Esophagus mucosa (tissue), 1 donor: ENCODE data around the gene SERTAD3. TPM values are rescaled to one million over a fixed set of nuclear protein-coding genes. Genes with fewer than 3 reads are reported as not detected.
"Not testable (repeated sequence)": the region's sequence is repeated elsewhere in the genome, so short reads cannot be mapped to it uniquely, and the experiment has no call there.

ENCODE experiments used
- ATAC-seq: fragments of 200-7000 bp; cut with Tn5 transposase; one replicate; pipeline ENCODE4 v1.9.1; 2020
- total RNA-seq: library from RNA; stranded (reverse); gene quantifications from one replicate; pipeline ENCODE4 v1.2.4, GENCODE V29; 2023
- donor health status: DM: yes; HTN: yes; CAD: no.

The SERTAD3 gene, protein sequence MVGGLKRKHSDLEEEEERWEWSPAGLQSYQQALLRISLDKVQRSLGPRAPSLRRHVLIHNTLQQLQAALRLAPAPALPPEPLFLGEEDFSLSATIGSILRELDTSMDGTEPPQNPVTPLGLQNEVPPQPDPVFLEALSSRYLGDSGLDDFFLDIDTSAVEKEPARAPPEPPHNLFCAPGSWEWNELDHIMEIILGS
- 20.7 TPM for total RNA-seq

DNA sequence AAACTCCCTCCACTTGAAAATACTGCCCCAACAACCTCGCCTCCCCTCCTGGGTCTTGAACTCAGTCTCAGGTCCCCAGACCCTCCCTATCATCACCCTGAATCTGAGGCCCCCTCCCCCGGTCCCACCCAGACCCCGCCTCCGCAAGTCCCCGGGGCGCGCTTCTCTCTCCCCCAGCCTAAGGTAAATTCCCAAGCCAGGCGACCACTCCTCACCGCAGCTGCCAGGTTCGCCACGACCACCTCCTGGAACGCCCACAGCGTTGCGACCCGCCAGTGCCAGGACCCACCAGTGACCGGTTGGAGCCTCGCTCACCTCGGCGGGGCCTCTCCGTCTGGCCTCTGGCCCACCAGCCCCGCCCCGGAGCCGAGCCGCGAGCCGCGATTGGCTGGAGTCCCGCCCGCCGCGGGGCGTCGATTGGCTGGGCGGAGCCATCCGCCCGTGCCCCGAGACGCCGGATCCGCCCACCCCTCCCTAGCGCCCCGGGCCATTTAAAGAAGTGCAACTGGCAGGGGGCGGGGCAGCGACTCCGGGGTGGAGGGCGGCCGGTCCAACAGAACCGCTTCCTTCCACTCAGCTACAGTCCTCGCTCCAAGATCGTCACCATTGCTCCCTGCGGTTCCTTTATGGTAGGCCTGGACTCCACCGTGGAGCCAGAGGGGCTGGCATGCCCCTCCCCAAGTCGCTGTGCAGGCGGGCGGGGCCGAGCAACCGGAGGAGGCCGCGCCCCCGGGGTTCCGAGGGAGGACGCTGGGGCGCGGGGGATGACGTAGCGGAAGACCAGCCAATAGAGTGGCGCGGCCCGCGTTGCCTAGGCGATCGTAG is at the start of gene SERTAD3:
SERTAD3 (minus strand) TSS at position 336 of the 825 bp plus-strand sequence. CDS start 2,255 bp downstream, outside the sequence.
- ATAC-seq: peak; percentile 83

DNA sequence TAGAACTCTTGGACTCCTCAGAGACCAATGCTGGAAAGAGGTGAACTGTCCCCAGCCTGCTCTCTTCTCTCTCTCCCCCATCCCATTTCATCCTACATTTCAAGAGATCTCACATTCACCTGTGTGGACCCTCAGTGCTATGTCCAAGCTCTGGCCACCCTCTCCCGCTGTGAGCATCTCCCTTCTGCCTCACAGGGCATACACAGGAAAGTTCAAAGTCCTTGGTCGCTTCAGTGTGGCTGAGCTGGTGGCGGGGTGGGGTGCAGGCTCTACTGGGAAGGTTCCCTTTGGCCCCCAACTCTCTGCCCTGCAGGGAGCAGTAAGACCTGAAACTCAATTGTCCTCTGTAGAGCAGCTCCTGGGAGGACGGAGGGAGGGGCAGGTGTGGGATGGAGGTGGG is 49.6 kb upstream of the SERTAD3 start:
- ATAC-seq: no peak

DNA sequence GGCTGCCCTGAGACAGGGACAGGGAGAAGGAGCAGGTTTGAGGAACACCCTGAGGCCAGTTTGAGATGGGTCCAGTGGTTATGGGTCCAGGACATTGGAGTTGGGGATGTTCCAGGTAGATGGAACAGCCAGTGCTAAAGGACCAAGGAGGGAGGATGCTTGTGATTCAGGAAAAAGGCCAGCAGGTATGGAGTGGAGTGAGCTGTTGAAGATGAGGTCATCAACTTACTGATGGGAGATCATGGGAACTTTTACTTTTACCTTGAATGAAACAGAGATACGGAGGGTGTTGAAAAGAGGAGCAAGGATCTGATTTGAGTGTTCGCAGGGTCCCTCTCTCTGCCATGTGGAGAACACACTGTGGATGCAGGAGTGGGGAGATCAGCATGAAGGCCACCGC is 48.1 kb upstream of the SERTAD3 start:
- no peak for ATAC-seq

DNA sequence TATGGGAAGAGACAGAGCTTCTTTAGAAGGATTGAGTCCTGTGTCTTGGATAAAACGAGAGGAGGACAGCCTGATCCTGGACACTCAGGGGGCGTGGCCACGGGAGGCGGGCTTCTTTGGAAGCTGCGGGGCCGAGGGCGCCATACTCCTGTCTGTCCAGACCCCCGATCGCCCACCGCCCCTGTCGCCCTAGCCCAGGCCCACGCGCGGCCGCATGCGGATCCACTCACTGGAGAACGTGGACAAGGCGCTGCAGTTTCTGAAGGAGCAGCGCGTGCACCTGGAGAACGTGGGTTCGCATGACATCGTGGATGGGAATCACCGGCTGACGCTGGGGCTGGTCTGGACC is 45.7 kb upstream of the SERTAD3 start:
- ATAC-seq: no peak

DNA sequence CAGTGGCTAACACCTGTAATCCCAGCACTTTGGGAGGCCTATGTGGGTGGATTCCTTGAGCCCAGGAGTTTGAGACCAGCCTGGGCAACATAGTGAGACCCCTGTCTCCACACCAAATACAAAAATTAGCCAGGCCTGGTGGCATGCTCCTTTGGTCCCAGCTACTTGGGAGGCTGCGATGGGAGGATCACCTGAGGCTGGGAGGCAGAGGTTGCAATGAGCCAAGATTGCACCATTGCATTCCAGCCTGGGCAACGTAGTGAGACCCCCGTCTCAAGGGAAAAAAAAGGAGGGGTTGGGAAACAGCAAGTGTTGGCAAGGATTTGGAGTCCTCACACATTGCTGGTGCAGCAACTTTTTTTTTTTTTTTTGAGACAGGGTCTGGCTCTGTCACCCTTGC is 41.9 kb upstream of the SERTAD3 start:
- no peak for ATAC-seq

DNA sequence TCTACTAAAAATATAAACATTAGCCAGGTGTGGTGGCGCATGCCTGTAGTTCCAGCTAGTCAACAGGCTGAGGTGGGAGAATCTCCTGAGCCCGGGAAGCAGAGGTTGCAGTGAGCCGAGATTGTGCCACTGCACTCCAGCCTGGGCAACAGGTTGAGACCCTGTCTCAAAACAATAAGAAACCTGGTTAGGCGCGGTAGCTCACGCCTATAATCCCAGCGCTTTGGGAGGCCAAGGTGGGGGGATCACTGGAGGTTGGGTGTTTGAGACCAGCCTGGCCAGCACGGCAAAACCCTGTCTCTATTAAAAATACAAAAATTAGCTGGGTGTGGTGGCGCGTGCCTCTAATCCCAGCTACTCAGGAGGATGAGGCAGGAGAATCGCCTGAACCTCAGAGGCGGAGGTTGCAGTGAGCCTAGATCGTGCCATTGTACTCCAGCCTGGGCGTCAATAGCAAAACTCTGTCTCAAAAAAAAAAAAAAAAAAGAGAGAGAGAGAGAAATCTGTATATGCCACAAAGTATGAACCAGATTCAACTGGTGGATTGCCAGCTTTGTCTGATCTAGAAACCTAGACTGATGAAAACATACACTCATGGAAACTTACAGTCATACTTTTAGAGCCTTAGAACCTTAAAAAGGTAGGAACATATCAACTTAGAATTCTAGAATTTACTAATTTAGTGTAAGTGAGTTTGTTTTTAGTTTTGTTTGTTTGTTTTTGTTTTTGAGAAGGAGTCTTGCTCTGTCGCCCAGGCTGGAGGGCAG is 31.9 kb upstream of the SERTAD3 start:
- not testable (repeated sequence) for ATAC-seq

DNA sequence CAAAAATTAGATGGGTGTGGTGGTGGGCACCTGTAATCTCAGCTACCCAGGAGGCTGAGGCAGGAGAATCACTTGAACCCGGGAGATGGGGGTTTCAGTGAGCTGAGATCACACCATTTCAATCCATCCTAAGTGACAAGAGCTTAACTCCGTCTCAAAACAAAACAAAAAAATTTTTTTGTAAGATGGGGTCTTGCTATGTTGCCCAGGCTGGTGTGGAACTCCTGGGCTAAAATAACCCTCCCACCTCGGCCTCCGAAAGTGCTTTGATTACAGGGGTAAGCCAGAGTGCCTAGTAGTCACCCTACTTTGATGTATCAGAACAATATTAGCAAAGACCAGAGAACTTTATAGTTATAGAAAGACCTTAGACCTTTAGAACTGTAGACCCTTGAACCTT is 30.6 kb upstream of the SERTAD3 start:
- no peak for ATAC-seq

DNA sequence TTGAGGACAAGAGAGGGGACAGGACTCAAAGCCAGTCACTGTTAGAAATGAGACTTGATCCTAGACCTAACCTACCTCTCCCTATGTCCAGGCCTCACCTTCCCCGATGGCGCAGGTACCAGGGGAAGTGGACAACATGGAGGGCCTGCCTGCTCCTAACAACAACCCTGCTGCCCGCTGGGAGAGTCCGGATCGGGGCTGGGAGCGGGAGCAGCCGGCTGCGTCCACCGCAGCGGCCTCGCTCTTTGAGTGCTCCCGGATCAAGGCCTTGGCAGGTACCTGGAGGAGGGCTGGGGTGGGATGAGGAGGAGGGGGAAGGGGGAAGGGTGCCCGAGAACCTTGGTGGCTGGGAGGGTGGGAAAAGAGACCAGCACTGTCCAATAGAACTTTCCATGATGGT is 28.4 kb upstream of the SERTAD3 start:
- ATAC-seq: no peak

DNA sequence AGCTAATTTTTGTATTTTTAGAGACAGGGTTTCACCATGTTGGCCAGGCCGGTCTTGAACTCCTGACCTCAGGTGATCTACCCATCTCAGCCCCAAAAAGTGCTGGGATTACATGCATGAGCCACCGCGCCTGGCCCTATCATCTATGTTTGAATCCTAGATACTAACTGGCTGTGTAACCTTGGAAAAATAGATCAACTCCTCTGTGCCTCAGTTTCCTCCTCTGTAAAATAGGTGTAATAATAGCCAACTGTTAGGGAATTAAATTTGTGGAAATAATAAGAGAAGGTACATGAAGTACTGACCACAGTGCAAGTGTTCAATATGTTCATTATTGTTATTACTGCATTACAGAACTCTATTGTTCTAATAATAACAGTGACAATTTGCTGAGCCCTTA is 27.0 kb upstream of the SERTAD3 start:
- ATAC-seq: no peak

DNA sequence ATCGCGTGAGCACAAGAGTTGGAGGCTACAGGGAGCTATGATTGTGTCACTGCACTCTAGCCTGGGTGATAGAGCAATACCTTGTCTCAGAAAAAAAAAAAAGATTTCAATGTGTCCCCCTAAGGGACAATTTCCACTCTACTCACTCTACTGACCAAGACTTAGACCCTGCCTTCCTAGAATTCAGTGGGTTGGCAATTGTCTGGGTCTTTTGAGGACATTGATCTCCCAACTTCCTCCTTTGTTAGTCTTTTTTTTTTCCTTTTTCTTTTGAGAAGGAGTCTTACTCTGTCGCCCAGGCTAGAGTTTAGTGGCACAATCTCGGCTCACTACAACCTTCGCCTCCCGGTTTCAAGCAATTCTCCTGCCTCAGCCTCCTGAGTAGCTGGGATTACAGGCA is 24.9 kb upstream of the SERTAD3 start:
- ATAC-seq: no peak

DNA sequence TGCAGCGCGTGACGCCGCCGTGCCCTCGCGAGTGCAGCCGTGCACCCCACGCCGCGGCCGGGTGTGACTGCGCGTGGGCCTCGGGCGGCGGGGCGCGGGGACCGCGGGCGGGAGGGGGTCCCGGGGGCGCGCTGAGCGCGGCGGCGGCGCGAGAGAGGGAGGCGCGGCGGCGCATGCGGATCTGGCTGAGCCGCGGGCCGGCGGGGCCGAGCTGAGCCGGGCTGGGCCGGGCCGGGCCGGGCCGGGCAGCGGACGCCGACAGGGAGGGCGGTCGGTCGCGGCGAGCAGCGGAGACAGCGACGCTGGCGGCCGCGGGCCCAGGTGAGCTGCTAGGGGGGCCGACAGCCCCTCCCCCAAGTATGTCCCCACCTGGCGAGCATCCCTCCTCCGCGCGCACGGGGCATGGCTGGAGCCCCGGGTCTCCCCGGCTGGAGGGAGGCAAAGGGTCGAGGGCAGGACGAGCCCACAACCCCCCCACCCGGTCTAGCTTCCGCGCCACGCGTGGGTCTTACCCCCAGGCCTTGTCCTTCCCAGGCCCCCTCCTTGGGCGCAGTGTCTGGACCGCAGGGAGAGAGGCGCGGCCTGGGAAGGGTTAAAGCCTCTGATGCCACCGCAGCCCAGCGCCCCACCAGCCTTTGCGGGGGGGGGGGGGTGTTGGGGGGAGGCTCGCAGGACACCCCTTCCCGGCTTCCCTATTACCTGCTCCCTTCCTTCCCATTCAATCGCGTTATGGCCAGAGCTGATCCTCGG is 23.0 kb upstream of the SERTAD3 start, which contains the start of gene SPTBN4:
SPTBN4 (plus strand) TSS at position 17 of the 750 bp plus-strand sequence. CDS start 5,621 bp downstream, outside the sequence.
- ATAC-seq: no peak

DNA sequence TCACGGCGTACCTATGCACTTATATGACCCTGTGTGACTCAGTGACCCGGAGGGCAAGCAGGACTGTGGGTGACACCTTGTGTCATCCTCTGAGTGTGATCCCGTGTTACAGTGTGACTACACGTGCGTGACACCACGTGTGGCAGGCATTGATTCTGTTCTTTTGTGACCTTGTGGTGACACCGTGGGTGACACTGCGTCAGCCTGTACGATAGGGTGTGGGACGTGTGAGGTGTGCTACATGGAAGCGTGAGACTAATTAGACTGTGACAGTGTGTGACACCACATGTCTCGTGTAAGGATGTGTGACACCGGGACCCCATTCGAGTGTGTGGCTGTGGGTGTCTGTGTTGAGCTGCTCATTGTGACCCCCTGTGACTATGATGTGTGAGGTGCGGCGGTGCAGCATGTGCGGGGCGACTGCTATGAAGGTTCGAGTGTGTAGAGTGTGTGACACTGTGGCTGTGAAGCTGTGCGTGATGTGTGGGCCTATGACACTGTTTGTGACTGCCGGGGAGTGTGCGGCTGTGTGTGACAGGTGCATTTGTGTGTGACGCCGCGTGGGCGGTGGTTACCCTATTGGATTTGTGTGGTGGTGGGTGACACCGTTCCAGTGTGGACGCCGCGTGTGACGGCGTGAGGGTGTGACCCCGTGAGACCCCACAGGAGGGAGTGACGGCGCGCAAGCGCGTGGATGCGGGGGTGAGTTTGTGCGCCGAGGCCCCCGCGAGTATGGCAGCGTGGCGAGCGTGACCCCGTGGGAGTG is 22.3 kb upstream of the SERTAD3 start:
- peak; percentile 72 for ATAC-seq

DNA sequence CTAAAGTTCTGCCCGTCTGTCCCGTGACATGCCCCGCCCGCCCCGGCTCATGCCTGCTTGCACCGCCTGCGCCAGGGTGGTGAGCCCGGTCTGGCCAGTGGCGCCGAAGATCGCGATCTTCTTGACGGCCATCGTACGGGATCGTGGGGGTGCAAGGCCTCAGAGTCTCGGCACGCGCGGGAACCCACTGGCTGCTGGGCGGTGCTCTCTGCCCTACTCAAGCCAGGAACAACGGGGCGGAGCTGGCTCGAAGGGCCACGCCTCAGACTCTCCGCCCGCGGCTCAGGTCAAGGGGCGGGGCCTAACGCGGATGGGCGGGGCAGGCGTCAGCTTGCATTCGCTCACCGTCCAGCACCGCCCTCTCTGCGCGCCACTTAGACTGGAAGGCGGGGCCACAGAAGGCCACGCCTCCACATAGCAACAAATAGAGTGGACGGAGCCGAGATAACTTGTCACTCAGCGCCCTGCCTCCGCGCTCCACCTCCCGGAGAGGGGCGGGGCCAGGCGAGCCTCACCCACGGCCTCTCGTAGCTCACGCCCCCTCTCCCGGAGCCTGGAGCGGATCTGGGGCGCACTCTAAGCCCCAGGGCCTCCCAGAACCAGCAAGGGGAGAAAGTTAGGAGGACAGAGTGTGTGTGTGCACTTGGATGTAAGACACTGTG is 21.6 kb upstream of the SERTAD3 start, which contains the start of gene BLVRB:
BLVRB (minus strand) TSS at position 189 of the 662 bp plus-strand sequence; CDS start at position 132, 57 bp downstream.
- ATAC-seq: peak; percentile 92

DNA sequence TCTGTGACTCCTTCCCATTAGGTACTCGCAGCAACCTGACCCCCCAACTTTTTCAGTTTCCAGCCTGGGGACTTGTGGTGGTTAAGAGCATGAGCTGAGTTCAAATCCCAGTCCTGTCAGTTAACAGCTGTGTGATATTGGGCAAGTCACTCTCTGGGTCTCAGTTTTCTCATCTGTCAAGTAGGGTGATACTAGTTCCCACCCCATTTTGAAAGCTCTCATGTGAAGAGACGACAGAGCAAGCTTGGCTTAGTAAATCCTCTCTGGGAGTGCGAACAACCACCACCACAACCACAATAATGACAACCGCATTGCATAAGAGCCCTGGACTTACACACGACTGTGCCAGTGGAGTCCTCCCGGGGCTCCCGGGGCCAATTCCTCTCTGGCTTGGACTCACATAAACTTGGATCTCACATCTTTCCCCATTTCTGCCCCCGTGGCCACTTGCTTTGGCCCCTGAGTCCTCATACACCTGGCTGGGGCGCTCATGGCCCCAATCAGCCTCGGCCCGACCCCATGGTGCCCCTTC is 21.0 kb upstream of the SERTAD3 start:
- ATAC-seq: peak; percentile 1

DNA sequence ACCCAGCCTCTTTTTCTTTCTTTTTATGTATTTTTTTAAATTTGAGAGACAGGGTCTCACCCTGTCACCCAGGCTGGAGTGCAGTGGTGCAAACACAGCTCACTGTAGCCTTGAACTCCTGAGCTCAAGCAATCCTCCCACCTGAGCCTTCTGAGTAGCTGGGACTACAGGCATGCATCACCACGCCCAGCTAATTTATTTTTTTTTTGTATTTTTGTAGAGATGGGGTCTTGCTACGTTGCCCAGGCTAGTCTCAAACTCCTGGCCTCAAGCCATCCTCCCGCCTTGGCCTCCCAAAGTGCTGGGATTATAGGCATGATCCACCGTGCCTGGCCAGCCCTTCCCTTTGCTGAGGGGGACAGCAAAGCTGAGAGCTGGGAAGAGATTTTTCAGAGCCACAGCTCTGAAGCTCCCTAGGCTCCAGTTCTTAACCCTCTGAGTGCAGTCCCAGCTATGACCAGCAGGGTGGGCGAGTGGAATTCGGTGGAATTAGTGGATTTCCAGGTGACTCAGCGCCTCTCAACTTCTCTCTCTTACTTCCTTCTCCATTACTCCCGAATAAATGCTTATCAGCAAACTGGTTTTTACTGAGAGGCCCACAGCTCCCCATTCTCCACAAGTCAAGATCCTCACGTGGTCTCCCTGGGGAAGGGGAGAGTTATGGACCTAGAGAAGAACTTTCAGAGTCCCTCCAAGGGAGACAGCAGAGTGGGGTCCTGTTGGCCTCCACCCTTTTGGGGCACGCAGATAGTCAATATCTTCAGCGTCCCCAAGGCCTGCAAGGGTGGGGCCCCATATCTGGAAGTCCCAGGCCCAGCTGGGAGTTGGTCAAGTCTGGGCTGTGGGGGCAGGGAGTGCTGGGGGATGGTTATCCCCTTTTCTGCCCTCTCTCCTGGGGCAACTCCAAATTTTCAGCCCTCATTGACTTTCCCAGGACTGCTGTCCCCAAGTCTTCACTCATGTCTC is 20.2 kb upstream of the SERTAD3 start:
- ATAC-seq: peak; percentile 45

DNA sequence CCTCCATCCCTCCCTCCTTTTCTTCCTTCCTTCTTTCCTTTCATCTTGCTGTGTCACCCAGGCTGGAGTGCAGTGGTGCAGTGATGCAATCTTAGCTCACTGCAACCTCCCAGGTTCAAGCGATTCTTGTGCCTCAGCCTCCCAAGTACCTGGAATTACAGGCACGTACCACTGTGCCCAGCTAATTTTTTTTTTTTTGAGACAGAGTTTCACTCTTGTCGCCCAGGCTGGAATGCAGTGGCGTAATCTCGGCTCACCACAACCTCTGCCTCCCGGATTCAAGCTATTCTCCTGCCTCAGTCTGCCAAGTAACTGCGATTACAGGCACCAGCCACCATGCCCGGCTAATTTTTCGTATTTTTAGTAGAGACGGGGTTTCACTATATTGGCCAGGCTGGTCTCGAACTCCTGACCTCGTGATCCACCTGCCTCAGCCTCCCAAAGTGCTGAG is 19.5 kb upstream of the SERTAD3 start:
- ATAC-seq: not testable (repeated sequence)

DNA sequence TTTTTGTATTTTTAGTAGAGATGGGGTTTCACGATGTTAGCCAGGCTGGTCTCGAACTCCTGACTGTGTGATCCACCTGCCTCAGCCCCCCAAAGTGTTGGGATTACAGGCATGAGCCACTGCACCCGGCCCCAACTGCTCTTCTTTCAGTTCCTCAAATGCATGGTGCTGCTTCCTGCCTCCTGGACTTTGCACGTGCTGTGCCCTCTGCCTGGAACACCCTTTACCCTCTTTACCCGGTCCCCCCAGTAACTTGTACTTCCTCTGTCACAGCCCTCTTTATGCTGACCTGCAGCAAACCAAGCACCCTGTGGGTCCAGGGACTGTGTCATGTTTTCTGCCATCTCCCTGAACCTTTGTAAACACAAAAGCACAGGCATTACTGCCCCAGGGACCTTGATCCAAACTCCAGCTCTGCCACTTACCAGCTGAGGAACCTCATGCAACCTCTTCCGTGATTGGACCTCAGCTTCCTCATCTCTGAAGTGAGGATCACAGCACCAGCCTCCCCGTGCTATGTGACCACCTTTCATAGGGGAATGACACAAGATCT is 17.6 kb upstream of the SERTAD3 start:
- no peak for ATAC-seq

DNA sequence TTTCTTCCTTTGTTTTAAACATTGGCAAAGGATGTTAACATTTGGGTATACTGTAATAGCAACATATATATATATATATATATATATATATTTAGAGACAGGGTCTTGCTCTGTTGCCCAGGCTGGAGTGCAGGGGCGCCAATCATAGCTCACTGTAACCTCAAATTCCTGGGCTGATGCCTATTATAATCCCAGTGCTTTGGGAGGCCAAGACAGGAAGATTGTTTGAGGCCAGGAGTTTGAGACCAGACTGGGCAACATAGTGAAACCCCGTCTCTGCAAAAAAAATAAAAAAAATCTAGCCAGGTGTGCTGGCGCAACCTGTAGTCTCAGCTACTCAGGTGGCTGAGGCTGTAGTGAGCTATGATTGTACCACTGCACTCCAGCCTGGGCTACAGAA is 16.1 kb upstream of the SERTAD3 start:
- no peak for ATAC-seq

DNA sequence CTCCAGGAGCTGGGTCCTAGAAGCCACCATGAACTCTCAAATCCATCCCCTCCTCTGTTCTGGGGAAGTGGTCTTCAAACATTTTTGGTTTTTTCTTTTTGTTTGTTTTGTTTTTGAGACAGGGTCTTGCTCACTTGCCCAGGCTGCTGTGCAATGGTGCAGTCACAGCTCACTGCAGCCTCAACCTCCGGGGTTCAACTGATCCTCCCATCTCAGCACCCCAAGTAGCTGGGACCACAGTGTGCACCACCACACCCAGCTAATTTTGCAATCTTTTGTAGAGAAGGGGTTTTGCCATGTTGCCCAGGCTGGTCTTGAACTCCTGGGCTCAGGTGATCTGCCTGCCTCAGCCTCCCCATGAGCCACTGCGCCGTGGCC is 14.5 kb upstream of the SERTAD3 start:
- ATAC-seq: no peak
